HepG2 (cell line): ENCODE results near the gene RASSF4. TPM values are rescaled to one million over a fixed set of nuclear protein-coding genes. Genes with fewer than 3 reads are reported as not detected.

ENCODE experiments used
- FOXA3 ChIP-seq: IDR thresholded peaks from 2 replicates; pipeline ENCODE4 v1.6.1; 2016; ENCODE audit warnings: missing genetic modification reagents, missing compliant biosample characterization
- FOXK2 ChIP-seq: fragments of 450-650 bp; IDR thresholded peaks from 2 replicates; pipeline ENCODE4 v1.6.1; 2016
- GABPB1 ChIP-seq: IDR thresholded peaks from 2 replicates; pipeline ENCODE4 v1.6.1; 2016; ENCODE audit warnings: mild to moderate bottlenecking, missing genetic modification reagents, moderate library complexity, missing compliant biosample characterization
- HMG20A ChIP-seq: IDR thresholded peaks from 2 replicates; pipeline ENCODE4 v1.6.1; 2016; ENCODE audit warnings: borderline replicate concordance
- HNRNPLL ChIP-seq: fragments of 200-400 bp; formaldehyde crosslinking; IDR thresholded peaks from 2 replicates; pipeline ENCODE4 v1.6.1; 2017; ENCODE audit warnings: mild to moderate bottlenecking, low read depth, low read length; ENCODE audit not compliant: poor library complexity, severe bottlenecking
- KLF11 ChIP-seq: IDR thresholded peaks from 2 replicates; pipeline ENCODE4 v1.6.1; 2016; ENCODE audit warnings: missing compliant biosample characterization
- NFRKB ChIP-seq: fragments of 450-650 bp; IDR thresholded peaks from 2 replicates; pipeline ENCODE4 v1.6.1; 2017
- PCBP2 ChIP-seq: fragments of 200-400 bp; formaldehyde crosslinking; optimal IDR thresholded peaks from 2 replicates; pipeline ENCODE3; 2018; ENCODE audit warnings: low read length, low read depth; ENCODE audit not compliant: poor library complexity, severe bottlenecking
- RFX1 ChIP-seq: fragments of 450-650 bp; IDR thresholded peaks from 2 replicates; pipeline ENCODE4 v1.6.1; 2017
- RFXAP ChIP-seq: sonication (generic); formaldehyde crosslinking; IDR thresholded peaks from 2 replicates; pipeline ENCODE4 v1.4.0; 2020; ENCODE audit warnings: missing genetic modification reagents, borderline replicate concordance
- SAP130 ChIP-seq: IDR thresholded peaks from 2 replicates; pipeline ENCODE4 v1.6.1; 2016; ENCODE audit warnings: low read depth
- SNAPC2 ChIP-seq: sonication (generic); formaldehyde crosslinking; IDR thresholded peaks from 2 replicates; pipeline ENCODE4 v1.8.1; 2022; ENCODE audit warnings: mild to moderate bottlenecking, missing genetic modification reagents
- SRSF9 ChIP-seq: fragments of 200-400 bp; formaldehyde crosslinking; IDR thresholded peaks from 2 replicates; pipeline ENCODE4 v1.6.1; 2018; ENCODE audit warnings: borderline replicate concordance, mild to moderate bottlenecking, low read depth, low read length; ENCODE audit not compliant: insufficient read depth, poor library complexity, severe bottlenecking
- TOE1 ChIP-seq: sonication (generic); formaldehyde crosslinking; IDR thresholded peaks from 2 replicates; pipeline ENCODE4 v1.4.0; 2020; ENCODE audit warnings: mild to moderate bottlenecking, missing genetic modification reagents
- TP53 ChIP-seq: sonication (generic); formaldehyde crosslinking; conservative IDR thresholded peaks from 2 replicates; pipeline ENCODE4 v1.4.0; 2020; ENCODE audit warnings: missing genetic modification reagents
- ZNF121 ChIP-seq: sonication (generic); formaldehyde crosslinking; IDR thresholded peaks from 2 replicates; pipeline ENCODE4 v1.5.0; 2020; ENCODE audit warnings: mild to moderate bottlenecking, missing genetic modification reagents
- ZNF225 ChIP-seq: sonication (generic); formaldehyde crosslinking; IDR thresholded peaks from 2 replicates; pipeline ENCODE4 v1.4.0; 2020; ENCODE audit warnings: mild to moderate bottlenecking, missing genetic modification reagents
- ZNF253 ChIP-seq: sonication (generic); formaldehyde crosslinking; IDR thresholded peaks from 2 replicates; pipeline ENCODE4 v1.8.0; 2022; ENCODE audit warnings: mild to moderate bottlenecking, missing genetic modification reagents, borderline replicate concordance
- ZNF746 ChIP-seq: sonication (generic); formaldehyde crosslinking; IDR thresholded peaks from 2 replicates; pipeline ENCODE4 v1.8.0; 2022; ENCODE audit warnings: mild to moderate bottlenecking, missing genetic modification reagents
- ZNF816 ChIP-seq: sonication (generic); formaldehyde crosslinking; IDR thresholded peaks from 2 replicates; pipeline ENCODE4 v1.8.0; 2022; ENCODE audit warnings: missing genetic modification reagents, mild to moderate bottlenecking, borderline replicate concordance
- ZZZ3 ChIP-seq: sonication (generic); formaldehyde crosslinking; IDR thresholded peaks from 2 replicates; pipeline ENCODE4 v1.4.0; 2020; ENCODE audit warnings: missing genetic modification reagents, mild to moderate bottlenecking, borderline replicate concordance
- polyA plus RNA-seq, 8 experiments: library from polyadenylated mRNA; depleted of rRNA in 3 of 8; stranded (reverse) in 7 of 8; unstranded in 1 of 8; fragments of >200 nt; fragmentation: Illumina TruSeq in 4 of 8; extraction: Trizol in 4 of 8; gene quantifications; 2 replicates each; pipeline versions ENCODE4 v1.2.1 to v1.2.3, GENCODE V29; 2011 to 2016; ENCODE audit warnings: low read depth in 4 of 8, missing spikeins in 1 of 8, mixed read lengths in 1 of 8; ENCODE audit not compliant: insufficient read depth in 1 of 8
- total RNA-seq, 5 experiments: library from RNA; depleted of rRNA; stranded (reverse); fragments of >200 nt; fragmentation: Illumina TruSeq; extraction: Trizol; gene quantifications; 2 replicates each; pipeline ENCODE4 v1.2.3, GENCODE V29; 2016; ENCODE audit warnings: low read depth in 1 of 5
- TF ChIP-seq, protein P1 (sequence below): sonication (generic); formaldehyde crosslinking; IDR thresholded peaks from 2 replicates; pipeline ENCODE4 v1.4.0; 2020; ENCODE audit warnings: low read depth, mild to moderate bottlenecking, missing genetic modification reagents
- TF ChIP-seq, protein P2 (sequence below): sonication (generic); formaldehyde crosslinking; IDR thresholded peaks from 2 replicates; pipeline ENCODE4 v1.5.1; 2020; ENCODE audit warnings: missing genetic modification reagents, mild to moderate bottlenecking, borderline replicate concordance
- TF ChIP-seq, protein P3 (sequence below): sonication (generic); formaldehyde crosslinking; conservative IDR thresholded peaks from 2 replicates; pipeline ENCODE4 v1.8.0; 2022; ENCODE audit warnings: mild to moderate bottlenecking, moderate library complexity, missing genetic modification reagents
- TF ChIP-seq, protein P4 (sequence below): sonication (generic); formaldehyde crosslinking; IDR thresholded peaks from 2 replicates; pipeline ENCODE4 v1.8.1; 2023; ENCODE audit warnings: missing genetic modification reagents, inconsistent platforms, borderline replicate concordance

RASSF4 gene
- total and polyA plus RNA-seq, 2 of the 13 experiments (the other 11 are each of a cell fraction or from before 2014, with no cell fraction given): 34.0 to 51.7 TPM

DNA sequence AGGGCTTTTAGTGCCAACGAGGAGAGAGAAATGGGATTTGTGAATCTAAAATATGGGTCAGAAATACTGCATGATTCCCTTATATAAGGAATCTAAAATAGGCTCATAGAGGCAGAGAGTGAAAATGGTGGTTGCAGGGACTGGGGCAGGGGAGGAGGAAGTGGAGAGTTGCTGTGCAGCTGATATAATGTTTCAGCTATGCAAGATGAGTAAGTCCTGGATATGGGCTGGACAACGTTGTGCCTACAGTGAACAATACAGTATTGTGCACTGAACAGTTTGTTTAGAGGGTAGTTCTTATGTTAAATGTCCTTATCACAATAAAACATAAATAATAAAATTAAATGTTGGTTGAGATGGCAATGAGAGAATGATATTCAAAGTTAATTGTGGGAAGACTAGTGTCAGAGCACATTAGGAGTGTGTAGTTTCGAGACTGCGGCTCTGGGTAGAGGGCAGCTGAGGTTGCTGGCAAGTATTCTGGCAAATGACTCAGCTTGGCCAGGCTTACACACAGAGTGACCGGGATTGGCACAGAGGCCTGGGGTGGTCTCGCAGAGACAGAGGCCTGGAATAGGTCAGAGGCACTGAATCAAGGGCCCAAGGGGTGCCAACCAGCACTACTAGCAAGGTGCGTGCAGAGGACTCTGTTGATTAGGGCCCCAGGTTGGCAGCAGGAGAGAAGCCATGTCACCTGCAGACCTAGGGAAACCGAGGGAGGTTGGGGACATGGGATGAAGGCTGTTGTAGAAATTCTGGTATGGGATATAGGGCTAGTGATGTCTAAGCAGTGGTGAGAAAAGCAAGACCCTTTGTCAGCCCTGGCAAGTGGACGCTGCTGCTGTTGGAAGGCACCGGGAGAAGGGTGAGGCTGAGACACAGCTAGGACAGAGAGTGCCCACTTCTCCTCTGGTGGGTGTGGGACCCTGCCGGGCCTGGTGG is 21.8 kb downstream of the RASSF4 start (continued):
- TF ChIP-seq HNRNPLL (no peak), GABPB1 (CRISPR knock-in tag) (no peak), ZNF746 (CRISPR knock-in tag) (no peak), HMG20A (CRISPR knock-in tag) (no peak), RFXAP (no peak), NFRKB (no peak), SNAPC2 (no peak), KLF11 (CRISPR knock-in tag) (no peak), FOXK2 (no peak), TOE1 (CRISPR knock-in tag) (no peak), ZZZ3 (CRISPR knock-in tag) (0 out of 2 replicates have a peak, but pooled peaks have one; percentile 10), FOXA3 (no peak), ZNF816 (CRISPR knock-in tag) (peak; percentile 53; the same call in 1 of the 2 replicates), PCBP2 (no peak), RFX1 (no peak), SAP130 (CRISPR knock-in tag) (0 out of 2 replicates have a peak, but pooled peaks have one; percentile 7), SRSF9 (no peak), ZNF253 (no peak), ZNF121 (no peak), ZNF225 (CRISPR knock-in tag) (no peak), TP53 (no peak)
- TF ChIP-seq, protein P1, sequence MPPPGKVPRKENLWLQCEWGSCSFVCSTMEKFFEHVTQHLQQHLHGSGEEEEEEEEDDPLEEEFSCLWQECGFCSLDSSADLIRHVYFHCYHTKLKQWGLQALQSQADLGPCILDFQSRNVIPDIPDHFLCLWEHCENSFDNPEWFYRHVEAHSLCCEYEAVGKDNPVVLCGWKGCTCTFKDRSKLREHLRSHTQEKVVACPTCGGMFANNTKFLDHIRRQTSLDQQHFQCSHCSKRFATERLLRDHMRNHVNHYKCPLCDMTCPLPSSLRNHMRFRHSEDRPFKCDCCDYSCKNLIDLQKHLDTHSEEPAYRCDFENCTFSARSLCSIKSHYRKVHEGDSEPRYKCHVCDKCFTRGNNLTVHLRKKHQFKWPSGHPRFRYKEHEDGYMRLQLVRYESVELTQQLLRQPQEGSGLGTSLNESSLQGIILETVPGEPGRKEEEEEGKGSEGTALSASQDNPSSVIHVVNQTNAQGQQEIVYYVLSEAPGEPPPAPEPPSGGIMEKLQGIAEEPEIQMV: no peak
- TF ChIP-seq, protein P2, sequence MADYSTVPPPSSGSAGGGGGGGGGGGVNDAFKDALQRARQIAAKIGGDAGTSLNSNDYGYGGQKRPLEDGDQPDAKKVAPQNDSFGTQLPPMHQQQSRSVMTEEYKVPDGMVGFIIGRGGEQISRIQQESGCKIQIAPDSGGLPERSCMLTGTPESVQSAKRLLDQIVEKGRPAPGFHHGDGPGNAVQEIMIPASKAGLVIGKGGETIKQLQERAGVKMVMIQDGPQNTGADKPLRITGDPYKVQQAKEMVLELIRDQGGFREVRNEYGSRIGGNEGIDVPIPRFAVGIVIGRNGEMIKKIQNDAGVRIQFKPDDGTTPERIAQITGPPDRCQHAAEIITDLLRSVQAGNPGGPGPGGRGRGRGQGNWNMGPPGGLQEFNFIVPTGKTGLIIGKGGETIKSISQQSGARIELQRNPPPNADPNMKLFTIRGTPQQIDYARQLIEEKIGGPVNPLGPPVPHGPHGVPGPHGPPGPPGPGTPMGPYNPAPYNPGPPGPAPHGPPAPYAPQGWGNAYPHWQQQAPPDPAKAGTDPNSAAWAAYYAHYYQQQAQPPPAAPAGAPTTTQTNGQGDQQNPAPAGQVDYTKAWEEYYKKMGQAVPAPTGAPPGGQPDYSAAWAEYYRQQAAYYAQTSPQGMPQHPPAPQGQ (CRISPR knock-in tag): no peak
- TF ChIP-seq, protein P3, sequence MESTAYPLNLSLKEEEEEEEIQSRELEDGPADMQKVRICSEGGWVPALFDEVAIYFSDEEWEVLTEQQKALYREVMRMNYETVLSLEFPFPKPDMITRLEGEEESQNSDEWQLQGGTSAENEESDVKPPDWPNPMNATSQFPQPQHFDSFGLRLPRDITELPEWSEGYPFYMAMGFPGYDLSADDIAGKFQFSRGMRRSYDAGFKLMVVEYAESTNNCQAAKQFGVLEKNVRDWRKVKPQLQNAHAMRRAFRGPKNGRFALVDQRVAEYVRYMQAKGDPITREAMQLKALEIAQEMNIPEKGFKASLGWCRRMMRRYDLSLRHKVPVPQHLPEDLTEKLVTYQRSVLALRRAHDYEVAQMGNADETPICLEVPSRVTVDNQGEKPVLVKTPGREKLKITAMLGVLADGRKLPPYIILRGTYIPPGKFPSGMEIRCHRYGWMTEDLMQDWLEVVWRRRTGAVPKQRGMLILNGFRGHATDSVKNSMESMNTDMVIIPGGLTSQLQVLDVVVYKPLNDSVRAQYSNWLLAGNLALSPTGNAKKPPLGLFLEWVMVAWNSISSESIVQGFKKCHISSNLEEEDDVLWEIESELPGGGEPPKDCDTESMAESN (CRISPR knock-in tag): no peak
- TF ChIP-seq, protein P4, sequence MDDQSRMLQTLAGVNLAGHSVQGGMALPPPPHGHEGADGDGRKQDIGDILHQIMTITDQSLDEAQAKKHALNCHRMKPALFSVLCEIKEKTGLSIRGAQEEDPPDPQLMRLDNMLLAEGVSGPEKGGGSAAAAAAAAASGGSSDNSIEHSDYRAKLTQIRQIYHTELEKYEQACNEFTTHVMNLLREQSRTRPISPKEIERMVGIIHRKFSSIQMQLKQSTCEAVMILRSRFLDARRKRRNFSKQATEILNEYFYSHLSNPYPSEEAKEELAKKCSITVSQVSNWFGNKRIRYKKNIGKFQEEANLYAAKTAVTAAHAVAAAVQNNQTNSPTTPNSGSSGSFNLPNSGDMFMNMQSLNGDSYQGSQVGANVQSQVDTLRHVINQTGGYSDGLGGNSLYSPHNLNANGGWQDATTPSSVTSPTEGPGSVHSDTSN (CRISPR knock-in tag): no peak
